Dermis blood vessel endothelial cell (primary cell): ENCODE results near the gene VTI1A. TPM values are rescaled to one million over a fixed set of nuclear protein-coding genes. Genes with fewer than 3 reads are reported as not detected.
A peak's percentile ranks its signal among the peaks of the same experiment; 100 is the strongest.

ENCODE experiments used
- DNase-seq: peaks from one replicate; pipeline ENCODE4 v3.0.0; 2010
- total RNA-seq: library from RNA; depleted of rRNA; stranded (reverse); fragments of >200 nt; gene quantifications from 2 replicates; pipeline ENCODE4 v1.2.3, GENCODE V29; 2014

VTI1A gene
- total RNA-seq, 1 donor from 2014 or later = 41.9 TPM

- DNase-seq = no peak
Measured at GRCh38 chr10:112687647-112688046, 240.6 kb downstream of the VTI1A start.

- DNase-seq = peak; percentile 30
Measured at GRCh38 chr10:112689327-112690072, 242.5 kb downstream of the VTI1A start.

- DNase-seq = no peak
Measured at GRCh38 chr10:112695539-112695938, 248.5 kb downstream of the VTI1A start.

- peak; percentile 2 for DNase-seq
Measured at GRCh38 chr10:112696592-112696991, 249.6 kb downstream of the VTI1A start.

- DNase-seq = no peak
Measured at GRCh38 chr10:112698133-112698817, 251.3 kb downstream of the VTI1A start.

- no peak for DNase-seq
Measured at GRCh38 chr10:112698818-112699164, 251.8 kb downstream of the VTI1A start.

GRCh38 chr10:112700215-112700671, 253.2 kb downstream of the VTI1A start:
- no peak for DNase-seq

- DNase-seq = no peak
Measured at GRCh38 chr10:112701211-112701877, 254.3 kb downstream of the VTI1A start.

GRCh38 chr10:112701878-112702255, 254.9 kb downstream of the VTI1A start:
- no peak for DNase-seq

GRCh38 chr10:112706577-112706976, 259.6 kb downstream of the VTI1A start:
- no peak for DNase-seq

- no peak for DNase-seq
Measured at GRCh38 chr10:112708461-112708860, 261.4 kb downstream of the VTI1A start.

- no peak for DNase-seq
Measured at GRCh38 chr10:112710528-112710927, 263.5 kb downstream of the VTI1A start.

GRCh38 chr10:112711366-112711765, 264.4 kb downstream of the VTI1A start:
- no peak for DNase-seq

GRCh38 chr10:112712536-112712935, 265.5 kb downstream of the VTI1A start:
- no peak for DNase-seq

- no peak for DNase-seq
Measured at GRCh38 chr10:112713411-112713810, 266.4 kb downstream of the VTI1A start.

GRCh38 chr10:112715581-112715980, 268.6 kb downstream of the VTI1A start:
- DNase-seq = no peak

GRCh38 chr10:112716076-112716475, 269.1 kb downstream of the VTI1A start:
- DNase-seq = no peak

- peak; percentile 70 for DNase-seq
Measured at GRCh38 chr10:112716924-112717413, 270.0 kb downstream of the VTI1A start.

GRCh38 chr10:112720178-112720577, 273.2 kb downstream of the VTI1A start:
- no peak for DNase-seq

GRCh38 chr10:112721080-112721698, 274.2 kb downstream of the VTI1A start:
- DNase-seq = peak; percentile 73

GRCh38 chr10:112722758-112723157, 275.7 kb downstream of the VTI1A start:
- no peak for DNase-seq

GRCh38 chr10:112723876-112724275, 276.9 kb downstream of the VTI1A start:
- DNase-seq = no peak

- no peak for DNase-seq
Measured at GRCh38 chr10:112724404-112724991, 277.5 kb downstream of the VTI1A start.
